ENCODE results near the gene B3GALNT1.

GRCh38 chr3:161150001-161150525, 44.9 kb upstream of the B3GALNT1 start:
- TF ChIP-seq CTCF (IDR thresholded peaks at IDR 0.05) (no peak), POLR2AphosphoS5 (IDR thresholded peaks at IDR 0.05) (no peak), POLR2A (IDR thresholded peaks at IDR 0.05) (no peak)

Data from gastroesophageal sphincter (tissue), 3 donors.